ENCODE data around the gene TIMM44.
"Not testable (repeated sequence)": the region's sequence is repeated elsewhere in the genome, so short reads cannot be mapped to it uniquely, and the experiment has no call there.

The TIMM44 gene

DNA sequence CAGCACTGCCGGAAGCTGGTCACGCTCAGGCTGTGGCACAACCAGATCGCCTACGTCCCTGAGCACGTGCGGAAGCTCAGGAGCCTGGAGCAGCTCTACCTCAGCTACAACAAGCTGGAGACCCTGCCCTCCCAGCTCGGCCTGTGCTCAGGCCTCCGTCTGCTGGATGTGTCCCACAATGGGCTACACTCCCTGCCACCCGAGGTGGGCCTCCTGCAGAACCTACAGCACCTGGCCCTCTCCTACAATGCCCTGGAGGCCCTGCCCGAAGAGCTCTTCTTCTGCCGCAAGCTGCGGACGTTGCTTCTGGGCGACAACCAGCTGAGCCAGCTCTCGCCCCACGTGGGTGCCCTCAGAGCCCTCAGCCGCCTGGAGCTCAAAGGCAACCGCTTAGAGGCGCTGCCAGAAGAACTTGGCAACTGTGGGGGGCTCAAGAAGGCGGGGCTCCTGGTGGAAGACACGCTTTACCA is 43.0 kb downstream of the TIMM44 start:
- no peak for DNase-seq (ENCODE audit: low read depth)

DNA sequence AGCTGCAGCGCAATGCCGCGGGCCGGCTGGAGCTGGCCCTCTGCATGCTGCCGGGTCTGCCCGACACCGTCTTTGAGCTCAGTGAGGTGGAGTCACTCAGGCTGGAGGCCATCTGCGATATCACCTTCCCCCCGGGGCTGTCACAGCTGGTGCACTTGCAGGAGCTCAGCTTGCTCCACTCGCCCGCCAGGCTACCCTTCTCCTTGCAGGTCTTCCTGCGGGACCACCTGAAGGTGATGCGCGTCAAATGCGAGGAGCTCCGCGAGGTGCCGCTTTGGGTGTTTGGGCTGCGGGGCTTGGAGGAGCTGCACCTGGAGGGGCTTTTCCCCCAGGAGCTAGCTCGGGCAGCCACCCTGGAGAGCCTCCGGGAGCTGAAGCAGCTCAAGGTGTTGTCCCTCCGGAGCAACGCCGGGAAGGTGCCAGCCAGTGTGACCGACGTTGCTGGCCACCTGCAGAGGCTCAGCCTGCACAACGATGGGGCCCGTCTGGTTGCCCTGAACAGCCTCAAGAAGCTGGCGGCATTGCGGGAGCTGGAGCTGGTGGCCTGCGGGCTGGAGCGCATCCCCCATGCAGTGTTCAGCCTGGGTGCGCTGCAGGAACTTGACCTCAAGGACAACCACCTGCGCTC is 43.6 kb downstream of the TIMM44 start:
- DNase-seq (ENCODE audit: low read depth): no peak

DNA sequence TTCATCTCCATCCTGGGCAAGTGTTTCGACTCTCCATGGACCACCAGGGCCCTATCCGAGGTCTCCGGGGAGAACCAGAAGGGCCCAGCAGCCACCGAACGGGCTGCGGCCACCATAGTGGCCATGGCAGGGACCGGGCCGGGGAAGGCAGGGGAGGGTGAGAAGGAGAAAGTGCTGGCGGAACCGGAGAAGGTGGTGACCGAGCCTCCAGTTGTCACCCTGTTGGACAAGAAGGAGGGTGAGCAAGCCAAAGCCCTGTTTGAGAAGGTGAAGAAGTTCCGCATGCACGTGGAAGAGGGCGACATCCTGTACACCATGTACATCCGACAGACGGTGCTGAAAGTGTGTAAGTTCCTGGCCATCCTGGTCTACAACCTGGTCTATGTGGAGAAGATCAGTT is 44.5 kb downstream of the TIMM44 start:
- no peak for DNase-seq (ENCODE audit: low read depth)

DNA sequence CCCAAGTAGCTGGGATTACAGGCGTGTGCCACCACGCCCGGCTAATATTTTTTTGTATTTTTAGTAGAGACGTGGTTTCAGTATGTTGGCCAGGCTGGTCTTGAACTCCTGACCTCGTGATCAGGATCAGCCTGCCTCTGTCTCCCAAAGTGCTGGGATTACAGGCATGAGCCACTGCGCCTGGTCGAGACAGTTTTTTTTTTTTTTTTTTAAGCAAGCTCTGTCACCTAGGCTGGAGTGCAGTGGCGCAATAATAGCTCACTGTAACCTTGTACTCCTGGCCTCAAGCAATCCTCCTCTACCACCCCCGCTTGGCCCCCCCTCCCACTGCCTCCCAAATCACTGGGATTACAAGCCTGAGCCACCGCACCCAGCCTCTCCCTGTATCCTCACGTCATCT is 46.2 kb downstream of the TIMM44 start:
- no peak for DNase-seq (ENCODE audit: low read depth)

DNA sequence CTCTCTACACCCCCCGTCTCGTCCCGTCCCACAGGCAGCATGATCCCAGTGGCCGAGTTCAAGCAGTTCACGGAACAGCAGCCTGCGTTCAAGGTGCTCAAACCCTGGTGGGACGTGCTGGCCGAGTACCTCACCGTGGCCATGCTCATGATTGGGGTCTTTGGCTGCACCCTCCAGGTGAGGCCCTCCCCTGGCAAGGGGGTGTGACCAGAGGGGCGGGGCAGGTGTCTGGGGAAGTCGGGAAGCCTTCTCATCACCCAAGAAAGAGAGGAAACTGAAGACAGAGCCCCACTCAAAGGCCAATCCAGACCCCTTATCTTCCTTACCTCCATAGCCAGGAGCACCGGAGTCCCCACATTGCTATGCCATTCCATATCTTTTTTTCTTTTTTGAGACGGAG is 47.9 kb downstream of the TIMM44 start:
- no peak for DNase-seq (ENCODE audit: low read depth)

DNA sequence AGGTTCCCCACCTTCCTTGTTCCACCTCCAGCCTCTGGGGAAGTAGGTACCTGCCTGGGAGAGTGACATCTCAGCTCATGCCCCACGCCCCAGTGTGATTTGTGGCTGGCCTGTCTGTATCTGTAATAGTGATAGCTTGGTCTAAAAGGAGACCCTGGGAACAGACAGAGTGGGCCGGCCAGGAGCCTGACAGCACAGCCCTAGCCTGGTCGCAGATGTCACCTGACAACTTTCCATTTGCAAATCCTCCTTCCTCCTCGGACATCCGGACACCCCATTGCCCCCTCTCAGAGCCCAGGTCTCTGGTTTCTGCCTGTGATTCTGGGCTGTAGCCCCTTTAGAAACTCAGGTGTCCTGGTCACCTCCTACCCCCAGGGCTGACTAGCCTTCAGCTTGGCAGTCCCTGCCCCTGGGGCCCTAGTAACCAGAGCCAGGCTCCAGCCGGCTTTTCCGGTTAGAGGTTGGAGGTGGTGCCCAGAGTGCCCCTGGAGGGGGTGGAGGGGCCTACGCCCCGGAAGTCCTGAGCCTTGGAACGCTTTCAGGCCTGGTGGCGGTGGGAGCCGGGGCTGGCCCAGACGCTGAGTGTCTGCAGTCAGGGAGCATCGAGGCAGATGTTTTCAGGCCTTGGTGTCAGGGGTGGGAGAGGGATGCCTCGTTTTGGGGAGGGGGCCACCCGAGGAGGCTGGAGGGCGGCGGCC is 48.7 kb downstream of the TIMM44 start:
- no peak for DNase-seq (ENCODE audit: low read depth)

DNA sequence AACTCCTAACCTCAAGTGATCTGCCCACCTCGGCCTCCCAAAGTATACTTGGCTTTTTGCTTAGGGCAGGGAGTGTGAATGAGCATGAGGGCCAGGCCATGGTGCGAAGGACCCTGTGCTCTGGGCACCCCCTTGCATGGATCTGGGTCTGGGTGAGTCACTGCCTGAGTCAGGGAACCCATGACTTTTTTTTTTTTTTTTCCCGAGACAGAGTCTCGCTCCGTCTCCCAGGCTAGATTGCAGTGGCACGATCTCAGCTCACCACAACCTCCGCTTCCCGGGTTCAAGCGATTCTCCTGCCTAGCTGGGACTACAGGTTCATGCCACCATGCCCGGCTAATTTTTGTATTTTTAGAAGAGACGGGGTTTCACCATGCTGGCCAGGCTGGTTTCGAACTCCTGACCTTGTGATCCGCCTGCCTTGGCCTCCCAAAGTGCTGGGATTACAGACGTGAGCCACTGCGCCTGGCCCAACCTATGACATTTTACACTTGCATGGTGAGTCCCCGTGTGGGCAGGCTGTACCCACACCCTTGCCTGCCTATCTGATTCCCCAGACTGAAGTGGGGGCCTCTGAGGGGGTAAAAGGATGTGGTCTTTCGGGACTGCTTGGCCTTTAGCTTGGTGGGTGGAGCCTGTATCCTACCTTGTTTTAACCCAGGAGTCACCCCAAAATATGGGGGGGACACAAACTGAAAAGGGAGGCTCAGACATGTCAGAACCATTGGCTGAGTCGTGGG is 49.9 kb downstream of the TIMM44 start:
- DNase-seq (ENCODE audit: low read depth): not testable (repeated sequence)

DNA sequence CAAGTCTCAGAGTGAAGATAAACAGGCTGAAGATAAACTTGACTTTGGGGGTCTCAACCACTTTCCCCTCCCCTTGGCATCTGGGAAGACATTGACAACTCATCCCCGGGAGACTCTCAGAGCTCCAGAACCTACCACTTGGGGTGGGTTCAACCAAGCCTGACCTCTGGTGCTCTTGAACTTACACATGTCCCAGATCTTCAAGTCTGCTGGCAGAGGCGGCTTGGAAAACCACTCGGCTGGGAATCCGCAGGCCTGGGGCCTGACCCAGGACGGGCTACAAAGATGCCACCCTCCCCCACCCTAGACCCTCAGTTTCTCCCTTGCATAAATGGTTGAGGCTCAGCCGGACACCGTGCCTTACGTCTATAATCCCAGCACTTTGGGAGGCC is 54.6 kb downstream of the TIMM44 start:
- no peak for DNase-seq (ENCODE audit: low read depth)

DNA sequence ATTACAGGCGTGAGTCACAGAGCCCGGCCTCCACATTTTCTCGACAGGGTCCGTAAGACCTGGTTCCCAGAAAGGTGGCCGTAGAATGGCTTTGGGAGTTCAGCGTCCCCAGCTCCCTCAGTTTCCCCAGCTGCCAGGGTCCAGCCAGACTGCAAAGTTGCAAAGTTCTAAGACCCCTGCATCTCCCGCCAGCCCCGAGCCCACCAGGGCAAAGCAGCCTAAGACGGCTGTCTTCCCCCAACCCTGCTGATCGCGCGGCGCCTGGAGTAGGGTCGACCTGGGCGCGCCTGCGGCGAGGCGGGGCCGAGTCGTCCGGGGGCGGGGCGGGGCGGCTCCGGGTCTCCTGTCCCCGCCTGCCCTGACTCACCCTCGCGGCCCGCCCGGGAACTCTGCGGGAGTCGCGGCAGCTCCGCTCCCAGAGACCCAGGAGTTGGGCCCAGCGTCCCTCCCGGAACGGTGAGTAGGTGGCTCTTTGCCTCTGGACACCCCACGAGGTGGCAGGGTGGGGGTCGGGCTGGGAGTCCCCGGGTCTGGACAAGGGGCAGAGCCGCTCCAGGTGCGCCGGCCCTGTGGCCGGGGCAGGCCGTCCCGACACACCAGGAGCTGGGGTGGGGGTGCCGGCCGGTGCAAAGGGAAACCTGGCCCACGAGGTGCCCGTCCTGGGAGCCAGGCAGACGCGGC is 55.2 kb downstream of the TIMM44 start, which contains the start of gene LRRC8E:
Gene LRRC8E (plus strand): TSS at position 366 of the 681 bp plus-strand sequence. CDS start 7,094 bp downstream, outside the sequence.
- no peak for DNase-seq (ENCODE audit: low read depth)

DNA sequence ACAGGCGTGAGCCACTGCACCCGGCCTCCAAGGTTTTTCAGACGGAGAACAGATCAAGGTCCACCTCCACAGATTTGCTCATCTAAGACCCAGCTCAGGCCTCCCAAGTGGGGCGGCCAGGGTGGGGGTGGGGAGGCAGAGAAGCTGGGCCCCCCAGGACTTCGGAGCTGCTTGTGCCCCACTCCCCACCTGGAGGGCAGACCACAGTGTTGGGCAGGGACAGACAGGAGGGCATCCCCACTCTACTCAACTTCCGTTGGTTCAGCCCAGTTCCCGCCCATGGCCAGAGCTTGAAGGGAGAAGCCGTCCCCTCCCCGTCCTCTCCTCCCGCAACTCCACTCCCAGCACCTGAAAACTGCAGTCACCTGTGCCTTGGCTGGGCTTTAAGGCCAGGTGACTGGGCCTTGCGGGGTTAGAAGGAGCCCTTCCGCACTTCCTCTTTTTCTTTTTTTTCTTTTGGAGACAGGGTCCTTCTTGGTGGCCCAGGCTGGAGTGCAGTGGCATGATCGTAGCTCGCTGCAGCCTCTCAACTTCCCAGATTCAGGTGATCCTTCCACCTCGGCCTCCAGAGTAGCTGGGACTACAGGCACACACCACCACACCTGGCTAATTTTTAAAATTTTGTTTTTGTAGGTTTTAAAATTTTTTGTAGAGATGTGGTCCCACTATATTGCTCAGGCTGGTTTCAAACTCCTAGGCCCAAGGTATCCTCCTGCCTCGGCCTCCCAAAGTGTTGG is 55.9 kb downstream of the TIMM44 start:
- no peak for DNase-seq (ENCODE audit: low read depth)

DNA sequence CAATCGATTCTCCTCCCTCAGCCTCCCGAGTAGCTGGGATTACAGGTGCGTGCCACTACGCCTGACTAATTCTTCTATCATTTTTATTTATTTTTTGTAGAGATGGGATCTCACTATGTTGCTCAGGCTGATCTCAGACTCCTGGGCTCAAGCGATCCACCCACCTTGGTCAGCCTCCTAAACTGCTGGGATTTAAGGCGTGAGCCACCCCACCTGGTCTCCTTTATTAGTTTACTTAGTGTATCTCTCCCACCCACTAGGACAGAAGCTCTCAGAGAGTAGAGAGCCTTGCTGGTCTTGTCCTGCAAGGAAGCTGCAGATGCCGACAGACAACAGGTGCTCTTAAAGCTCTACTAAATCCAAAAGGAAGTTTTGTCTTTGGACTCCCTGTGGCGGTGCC is 57.6 kb downstream of the TIMM44 start:
- DNase-seq (ENCODE audit: low read depth): no peak

DNA sequence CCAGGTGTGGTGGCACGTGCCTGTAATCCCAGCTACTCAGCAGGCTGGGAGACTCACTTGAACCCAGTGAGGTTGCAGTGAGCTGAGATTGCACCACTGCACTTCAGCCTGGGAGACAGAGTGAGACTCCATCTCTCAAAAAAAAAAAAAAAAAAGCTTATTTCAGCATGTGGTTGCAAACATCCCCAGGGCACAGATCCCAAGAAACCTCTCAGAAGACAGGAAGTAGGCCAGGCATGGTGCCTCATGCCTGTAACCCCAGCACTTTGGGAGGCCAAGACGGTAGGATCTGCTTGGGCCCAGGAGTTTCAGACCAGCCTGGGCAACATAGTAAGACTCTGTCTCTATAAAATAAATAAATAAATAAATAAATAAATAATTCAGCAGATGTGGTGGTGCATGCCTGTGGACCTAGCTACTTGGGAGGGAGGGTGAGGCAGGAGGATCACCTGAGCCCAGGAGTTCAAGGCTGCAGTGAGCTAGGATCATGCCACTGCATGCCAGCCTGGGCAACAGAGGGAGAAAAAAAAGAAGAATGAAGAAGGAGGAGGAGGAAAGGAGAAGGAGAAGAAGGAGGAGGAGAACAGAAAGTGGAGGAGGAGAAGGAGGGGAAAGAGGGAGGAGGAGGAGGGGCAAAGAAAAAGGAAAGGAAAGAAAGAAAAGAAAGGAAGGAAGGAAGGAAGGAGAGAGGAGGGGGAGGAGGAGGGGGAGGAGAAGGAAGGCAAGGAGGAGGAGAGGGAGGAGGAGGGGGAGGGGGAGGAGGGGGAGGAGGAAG is 59.5 kb downstream of the TIMM44 start:
- no peak for DNase-seq (ENCODE audit: low read depth)

DNA sequence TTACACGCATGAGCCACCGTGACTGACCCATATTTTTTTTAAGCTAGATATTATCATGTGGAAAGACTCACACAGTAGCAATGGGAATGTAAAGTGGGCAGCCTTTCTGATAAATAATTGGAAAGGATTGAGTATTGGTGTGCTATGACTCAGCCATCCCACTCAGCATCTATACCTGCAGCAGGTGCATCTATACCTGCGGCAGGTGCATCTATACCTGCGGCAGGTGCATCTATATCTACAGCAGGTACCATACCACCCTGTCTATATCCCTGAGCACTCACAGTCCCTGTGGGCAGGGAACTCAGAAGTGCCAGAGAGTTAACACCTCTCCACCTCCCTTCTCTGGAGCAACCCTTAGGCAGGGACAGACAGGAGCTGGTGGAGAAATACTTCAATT is 60.4 kb downstream of the TIMM44 start:
- no peak for DNase-seq (ENCODE audit: low read depth)

DNA sequence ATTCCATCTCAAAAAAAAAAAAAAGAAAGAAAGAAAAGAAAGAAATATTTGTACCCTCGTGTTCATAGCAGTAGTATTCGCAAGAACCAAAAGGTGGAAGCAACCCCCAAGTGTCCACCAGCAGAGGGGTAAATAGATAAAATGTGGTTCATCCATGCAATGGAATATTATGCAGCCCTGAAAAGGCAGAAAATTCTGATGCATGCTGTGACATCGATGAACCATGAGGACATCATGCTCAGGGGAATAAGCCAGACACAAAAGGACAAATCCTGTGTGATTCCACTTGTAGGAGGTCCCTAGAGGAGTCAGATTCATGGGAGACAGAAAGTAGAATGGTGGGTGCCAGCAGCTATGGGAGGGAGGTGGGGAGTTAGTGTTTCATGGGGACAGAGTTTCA is 61.6 kb downstream of the TIMM44 start:
- no peak for DNase-seq (ENCODE audit: low read depth)

DNA sequence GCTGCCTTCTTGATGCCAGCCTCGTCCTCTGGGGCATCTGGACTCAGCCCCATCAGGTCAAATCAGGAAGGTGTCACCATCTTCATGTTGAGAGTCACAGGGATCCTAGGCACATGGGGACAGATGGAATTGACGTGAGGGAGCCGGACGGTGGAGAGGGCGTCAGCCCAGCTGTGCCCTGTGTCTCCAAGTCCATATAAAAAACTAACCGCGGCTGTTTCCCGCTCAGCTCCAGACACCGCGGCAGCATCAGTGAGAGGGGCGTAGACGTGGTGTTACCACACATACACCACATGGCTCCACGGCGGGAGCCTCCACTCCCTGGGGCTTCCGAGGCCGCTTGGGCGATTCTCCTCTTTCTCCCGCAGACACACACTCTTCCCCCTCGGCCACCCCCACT is 63.6 kb downstream of the TIMM44 start:
- DNase-seq (ENCODE audit: low read depth): no peak

DNA sequence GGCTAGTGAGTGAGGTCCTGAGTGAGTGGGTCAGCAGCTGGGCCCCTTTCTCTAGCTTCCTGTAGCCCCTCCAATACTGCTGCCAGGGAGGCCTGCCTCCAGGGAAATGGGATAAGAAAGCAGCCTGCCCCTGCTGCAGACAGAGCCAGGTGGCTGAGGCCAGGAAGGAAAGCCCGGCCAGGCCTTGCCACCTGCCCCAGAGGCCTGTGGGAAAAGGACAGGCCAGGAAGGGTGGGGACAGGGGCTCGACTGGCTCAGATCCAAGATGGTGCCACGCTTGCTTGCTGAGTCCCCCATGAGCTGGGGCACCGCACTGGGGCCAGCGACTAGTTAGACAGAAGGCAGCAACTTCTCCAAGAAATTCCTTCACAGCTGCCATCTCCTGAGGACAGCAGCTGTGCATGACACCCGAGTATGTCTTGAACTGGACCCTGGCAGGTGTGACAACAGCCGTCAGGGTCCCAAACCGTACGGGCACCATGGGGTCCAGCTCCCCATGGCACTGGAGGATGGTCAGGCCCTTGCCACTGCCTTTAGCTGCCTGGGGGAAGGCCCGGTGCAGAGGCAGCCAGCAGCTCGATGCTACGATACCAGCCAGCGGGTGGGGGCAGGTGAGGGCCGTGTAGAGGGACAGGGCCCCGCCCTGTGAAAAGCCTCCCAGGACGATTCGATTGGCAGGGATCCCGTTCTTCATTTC is 64.2 kb downstream of the TIMM44 start:
- no peak for DNase-seq (ENCODE audit: low read depth)

DNA sequence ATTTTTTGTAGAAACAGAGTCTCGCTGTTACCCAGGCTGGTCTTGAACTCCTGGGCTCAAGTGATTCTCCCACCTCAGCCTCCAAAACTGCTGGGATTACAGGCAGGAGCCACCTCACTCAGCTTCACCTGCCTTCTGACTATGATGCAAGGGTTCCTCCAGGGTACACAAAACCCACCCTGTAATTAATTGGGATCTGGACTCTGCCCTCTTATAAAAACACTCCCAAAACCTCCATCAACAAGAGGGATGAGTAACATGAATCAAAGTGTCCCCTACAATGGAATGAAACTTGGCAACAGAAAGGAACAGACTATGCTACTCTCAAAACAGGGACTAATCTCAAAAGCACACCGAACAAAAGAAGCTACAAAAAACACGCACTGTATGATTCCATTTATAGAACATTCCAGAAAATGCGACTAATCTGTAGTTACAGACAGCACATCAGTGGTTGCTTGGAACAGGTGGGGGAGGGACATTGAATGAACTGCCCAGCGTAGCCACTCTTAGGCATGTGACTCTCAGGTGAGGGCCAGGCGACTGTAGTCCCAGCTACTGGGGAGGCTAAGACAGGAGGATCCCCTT is 66.1 kb downstream of the TIMM44 start:
- no peak for DNase-seq (ENCODE audit: low read depth)

All from activated T-helper 9 cell treated with anti-CD3 and anti-CD28 coated beads, Interleukin-2, amount 50 U/mL, for 16 hours (primary cell).